Dermis blood vessel endothelial cell (primary cell): ENCODE results near the gene CUEDC1. TPM values are rescaled to one million over a fixed set of nuclear protein-coding genes. Genes with fewer than 3 reads are reported as not detected.
"Not testable (repeated sequence)": the region's sequence is repeated elsewhere in the genome, so short reads cannot be mapped to it uniquely, and the experiment has no call there.

Experiments
- DNase-seq: peaks from one replicate; pipeline ENCODE4 v3.0.0; 2010
- total RNA-seq: library from RNA; depleted of rRNA; stranded (reverse); fragments of >200 nt; gene quantifications from 2 replicates; pipeline ENCODE4 v1.2.3, GENCODE V29; 2014

Gene CUEDC1
- total RNA-seq, 1 donor from 2014 or later: 6.5 TPM

- no peak for DNase-seq
These were observed 17.7 kb downstream of the CUEDC1 start for GRCh38 chr17:57937492-57937891.

DNA sequence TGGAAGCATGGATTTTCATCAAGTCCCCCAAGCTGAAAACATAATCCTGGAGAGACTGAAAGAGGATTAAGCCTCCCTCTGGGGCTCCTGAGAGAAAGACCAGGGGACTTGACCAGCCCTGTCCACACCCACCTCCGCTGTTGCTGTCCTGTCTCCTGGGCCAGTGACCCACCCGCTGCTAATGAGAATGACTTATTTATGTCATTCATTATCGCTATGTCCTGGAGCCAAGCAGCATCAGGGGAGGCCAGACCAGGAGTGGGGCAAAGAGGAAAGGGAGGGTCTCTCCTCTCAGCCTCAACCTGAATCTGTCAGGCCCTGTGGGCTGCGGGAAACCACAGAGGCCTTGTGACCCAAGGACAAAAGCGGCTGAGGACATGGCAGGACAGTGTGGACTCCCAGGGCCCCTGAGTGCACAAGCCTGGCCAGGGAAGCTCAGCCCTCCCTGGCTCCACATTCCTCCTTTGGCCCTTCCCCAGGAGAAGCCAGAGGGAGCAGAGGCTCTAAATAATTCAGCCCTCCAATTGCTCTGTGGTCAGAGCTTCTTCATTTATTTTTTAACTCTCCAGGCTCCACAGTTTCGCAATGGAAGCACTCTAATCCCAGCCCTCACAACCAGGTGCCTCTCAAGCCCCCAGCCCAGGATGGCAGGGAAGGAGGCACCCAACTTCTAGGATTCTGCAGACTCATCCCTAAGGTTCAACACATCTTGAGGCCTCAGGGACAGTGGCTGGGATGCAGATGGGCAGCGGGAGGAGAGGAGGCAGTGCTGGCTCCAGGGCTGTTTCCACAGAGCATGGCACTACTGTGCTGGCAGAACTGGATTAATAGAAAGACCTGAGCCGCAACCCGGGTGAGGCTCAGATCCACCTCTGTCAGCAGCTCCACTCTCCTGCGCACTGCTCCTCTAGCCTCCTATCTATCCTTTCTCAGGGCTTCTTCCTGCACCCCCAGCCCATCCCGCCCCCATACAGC is 19.1 kb downstream of the CUEDC1 start:
- no peak for DNase-seq

DNA sequence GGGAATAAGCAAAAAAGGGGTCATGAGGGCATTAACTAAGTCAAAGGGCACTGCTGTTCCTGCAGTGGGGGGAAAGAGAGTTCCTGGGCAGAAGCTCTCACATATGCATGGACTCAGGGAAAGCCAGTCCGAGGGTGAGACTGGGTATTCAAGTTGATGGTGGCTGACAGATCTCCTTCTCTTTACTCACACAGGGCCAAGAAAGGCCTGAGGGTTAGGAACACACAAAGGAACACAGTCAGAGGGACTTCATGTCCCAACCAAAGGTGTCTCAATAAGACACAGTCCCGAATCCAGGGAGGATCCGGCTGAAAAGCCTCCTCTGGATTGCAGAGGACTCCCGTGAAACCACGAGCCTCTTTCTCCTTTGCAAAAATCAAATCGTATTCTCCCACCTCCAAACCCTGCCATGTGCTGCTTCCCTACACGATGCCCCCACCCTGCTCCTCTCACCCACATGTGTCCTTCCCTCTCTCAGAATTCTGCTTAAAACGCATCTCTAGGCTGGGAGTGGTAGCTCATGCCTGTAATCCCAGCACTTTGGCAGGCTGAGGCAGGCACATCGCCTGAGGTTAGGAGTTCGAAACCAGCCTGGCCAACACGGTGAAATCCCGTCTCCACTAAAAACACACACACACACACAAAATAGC is 23.6 kb downstream of the CUEDC1 start:
- no peak for DNase-seq

DNA sequence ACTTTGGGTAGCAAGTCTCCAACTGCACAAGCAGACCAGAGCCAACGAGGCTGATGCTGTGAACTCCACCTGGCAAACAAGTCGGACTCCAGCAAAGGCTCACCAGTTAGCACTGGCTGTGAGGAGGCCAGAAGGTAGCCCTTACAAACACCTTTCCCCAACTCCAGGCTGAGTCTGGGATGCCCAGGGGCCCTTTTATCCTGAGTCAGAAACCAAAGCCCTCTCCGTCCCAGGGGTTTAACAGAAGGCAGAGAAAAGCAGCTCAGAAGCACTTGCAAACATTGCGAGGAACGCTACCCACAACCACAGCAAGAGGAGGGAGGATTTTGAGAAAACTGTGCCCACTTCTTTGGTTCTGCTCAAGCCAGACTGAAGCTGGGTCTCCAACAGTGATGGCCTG is 25.0 kb downstream of the CUEDC1 start:
- no peak for DNase-seq

DNA sequence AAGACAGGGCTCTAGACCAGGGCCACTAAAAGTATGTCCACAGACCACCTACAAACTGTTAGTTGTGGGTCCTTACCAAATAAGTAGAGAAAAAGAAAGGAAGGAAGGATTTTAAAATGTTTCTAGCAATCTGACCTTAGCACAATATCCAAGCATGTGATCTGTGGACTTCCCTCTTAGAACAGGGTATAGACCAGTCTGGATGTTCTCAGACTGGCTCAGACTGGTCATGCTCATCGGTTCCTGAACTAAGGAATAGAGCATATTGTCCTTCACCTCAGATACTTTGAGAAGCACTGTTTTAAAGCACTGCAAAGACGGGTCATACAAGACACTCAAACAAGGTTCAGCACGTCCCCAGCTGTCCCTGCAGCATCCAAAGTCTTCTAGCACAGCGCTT is 25.8 kb downstream of the CUEDC1 start:
- DNase-seq: no peak

GRCh38 chr17:57928928-57929327 is 26.3 kb downstream of the CUEDC1 start:
- no peak for DNase-seq

DNA sequence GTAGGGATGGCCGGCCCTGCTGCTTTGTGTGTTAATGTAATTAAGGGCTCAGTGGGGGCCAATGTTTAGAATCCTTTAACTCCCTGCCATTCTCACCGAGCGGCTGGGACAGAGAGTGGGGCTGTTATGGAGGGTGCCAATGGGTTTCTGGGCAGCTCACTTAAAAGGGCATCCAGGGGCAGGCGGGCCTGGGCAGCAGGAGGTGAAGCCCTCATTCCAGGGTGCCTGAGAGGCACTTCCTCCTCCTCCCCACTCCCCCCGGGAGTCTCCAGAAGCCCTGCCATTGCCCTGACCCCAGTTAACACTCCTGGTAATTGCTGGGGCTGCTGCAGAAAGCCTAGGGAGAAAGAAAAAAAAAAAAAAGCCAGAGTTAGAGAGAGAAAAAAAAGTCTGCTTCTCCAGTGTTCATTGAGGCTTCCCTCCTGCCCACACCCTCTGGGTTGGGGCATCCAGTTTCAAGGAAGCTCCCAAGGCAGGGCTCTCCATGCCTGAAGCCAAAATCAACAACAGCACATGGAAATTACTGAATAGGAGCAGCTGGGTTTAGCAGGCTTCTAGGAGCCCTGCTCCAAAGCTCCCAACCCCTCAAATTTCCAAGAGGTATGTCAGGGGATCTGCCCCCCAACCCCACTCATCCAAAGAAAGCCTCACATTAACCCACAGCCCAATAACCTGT is 28.0 kb downstream of the CUEDC1 start:
- DNase-seq: peak; percentile 60

- peak; percentile 31 for DNase-seq
These were observed 28.5 kb downstream of the CUEDC1 start for GRCh38 chr17:57926723-57927047.

DNA sequence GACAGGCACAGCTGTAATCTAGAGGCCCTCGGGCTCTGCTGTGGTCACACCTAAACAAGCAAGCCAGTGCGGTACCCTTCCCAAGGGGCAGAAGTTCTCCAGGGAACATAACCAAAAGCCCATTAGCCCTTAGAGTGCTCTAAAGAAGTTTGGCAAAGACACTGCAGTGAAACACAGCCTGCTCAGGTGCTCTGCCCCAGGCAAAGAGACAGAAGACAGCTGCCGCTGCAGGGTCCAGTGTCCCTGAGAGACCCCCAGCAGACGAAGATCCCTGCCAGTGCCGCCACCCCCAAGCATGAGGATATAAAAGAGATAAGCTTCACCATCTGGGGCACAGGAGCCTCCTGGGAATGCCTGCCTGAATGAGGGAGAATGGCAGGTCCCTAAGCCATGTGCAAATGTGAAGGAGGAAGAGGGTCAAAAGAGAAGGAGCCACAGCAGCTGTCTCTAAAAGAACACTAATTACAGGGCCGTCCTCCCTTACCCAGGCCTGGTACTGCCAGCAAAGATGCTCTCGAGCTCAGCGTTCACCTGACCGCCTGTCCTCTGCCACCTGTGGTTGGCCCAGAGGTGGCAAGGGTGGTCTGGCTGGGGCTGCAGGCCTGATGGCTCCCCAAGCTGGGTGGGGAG is 29.7 kb downstream of the CUEDC1 start:
- DNase-seq: no peak

- DNase-seq: no peak
These were observed 30.5 kb downstream of the CUEDC1 start for GRCh38 chr17:57924677-57925076.

DNA sequence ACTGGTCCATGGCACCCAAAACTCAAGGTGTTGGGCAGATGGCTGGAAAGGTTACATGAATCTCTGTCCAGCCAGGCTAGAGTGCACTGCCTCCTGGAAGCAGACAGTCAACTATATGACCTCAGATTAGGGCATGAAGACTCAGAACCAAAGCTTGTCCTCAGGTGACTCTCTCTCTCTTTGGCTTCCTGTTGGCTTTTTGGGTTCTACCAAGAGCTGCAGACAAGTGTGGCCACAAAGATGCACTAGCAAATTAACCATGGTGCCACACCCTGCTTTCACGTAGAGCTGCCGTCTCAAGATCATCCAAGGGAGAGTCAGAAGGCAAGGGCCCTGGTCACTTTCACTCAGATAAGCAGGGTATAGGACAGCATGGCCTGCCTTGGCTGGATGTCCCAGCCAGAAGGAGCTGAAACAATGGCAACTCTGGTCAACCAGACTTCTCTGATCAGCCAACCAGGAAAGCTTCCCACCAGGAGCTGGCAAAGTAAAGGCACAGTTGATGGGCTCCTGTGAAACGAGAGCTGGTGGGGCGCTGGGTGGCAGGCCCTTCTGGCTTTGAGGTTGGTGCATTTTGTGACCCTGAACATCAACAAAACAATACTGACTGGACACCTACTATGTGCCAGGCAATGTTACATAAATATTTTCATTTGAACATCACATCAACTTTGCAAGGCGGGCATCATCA is 31.9 kb downstream of the CUEDC1 start:
- DNase-seq: no peak

GRCh38 chr17:57922745-57923144 is 32.5 kb downstream of the CUEDC1 start:
- DNase-seq: not testable (repeated sequence)

GRCh38 chr17:57920916-57921703 is 34.1 kb downstream of the CUEDC1 start:
- DNase-seq: no peak

DNA sequence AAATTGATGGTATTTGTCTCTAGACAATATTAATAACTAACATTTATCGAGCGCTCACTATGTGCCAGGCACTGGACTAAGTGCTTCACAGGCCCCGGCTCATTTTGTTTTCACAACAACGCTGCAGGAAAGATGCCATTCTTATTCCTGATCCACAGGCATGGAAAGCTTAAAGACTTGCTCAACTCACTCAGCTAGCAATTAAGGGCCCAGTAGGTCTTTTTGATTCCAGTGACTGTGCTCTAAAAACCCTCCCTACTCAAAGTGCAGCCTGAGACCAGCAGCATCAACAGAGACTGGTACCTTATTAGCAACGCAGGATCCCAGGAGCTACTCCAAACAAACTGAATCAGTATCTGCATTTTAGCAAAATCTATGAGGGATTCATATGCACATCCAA is 35.3 kb downstream of the CUEDC1 start:
- no peak for DNase-seq

DNA sequence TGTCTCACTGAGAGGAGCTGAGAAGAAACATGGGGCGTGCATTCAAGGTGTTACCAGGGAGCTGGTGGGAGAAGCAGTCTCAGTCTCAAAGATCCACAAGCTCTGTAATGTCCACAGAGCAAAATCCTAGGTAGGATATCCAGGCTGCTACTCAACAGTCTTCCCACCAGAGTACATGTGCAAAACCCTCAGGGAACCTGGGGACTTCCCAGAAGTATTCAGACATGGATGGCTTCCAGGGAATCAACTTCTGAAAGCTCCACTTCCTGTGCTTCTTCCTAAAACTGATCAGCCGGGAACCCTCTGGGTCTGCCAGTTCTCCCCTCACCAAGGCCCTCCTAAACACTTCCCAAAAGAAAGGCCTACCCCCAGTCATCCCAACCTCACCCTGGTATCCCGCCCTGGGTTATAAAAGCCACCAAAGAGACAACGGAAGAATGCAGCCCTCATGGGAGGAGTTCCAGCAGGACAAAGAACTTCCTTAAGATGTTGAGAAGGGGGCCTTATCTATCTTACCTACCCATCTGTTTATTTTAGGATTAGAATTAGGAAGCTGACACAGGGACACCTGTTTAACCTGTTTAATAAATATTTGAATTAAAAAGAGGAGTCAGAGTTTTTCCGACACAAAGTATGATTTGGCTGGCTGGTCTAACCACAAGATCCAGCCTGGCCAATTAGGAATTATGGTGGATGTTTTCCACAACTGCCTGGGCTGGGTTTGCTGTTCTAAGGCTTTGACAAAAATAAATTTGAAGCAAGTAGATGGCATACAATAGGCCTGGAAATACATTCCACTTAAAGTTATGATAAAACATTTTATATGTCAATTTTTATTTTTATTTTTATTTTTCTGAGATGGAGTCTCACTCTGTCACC is 37.0 kb downstream of the CUEDC1 start:
- DNase-seq: peak; percentile 40

DNA sequence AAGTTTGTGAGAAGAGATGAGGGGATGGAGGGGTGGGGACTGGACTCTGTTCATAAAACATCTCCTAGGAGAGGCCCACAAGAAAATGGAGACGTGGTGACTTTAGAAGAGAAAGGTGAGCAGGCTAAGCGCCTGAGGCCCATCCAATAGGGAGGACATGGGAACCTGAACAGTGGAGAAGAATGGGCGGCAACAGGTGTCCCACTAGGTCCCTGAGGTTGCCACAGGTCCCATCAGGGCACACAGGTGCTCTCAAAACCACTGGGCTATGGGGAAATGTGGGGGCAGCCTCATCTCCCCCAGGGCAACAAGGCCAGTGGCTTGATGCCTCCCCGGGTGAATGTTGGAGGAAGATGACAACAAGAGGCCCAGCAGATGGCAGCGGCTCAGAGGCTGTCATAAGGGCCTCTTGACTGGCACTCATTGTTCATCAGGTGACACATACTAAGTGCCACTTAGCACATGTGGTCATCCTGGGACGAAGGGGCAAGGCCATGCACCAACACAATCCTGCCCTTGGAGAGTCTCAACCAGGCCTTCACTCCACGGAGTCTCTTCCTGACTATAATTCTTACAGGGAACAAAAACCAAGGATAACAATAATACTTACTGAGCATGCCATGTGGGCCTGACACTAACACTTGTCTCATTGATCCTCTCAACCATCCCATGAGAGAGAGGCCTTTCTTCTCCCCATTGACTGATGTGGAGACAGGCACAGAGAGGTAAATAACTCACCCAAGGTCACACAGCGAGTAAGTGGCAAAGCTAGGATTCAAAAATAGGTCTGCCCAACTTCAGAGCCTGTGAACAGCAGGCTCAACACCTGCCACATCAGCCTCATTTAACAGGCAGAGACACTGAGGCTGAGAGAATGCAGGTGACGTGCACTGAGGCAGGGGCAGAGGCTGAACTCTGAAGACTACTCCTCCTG is 38.0 kb downstream of the CUEDC1 start:
- no peak for DNase-seq

DNA sequence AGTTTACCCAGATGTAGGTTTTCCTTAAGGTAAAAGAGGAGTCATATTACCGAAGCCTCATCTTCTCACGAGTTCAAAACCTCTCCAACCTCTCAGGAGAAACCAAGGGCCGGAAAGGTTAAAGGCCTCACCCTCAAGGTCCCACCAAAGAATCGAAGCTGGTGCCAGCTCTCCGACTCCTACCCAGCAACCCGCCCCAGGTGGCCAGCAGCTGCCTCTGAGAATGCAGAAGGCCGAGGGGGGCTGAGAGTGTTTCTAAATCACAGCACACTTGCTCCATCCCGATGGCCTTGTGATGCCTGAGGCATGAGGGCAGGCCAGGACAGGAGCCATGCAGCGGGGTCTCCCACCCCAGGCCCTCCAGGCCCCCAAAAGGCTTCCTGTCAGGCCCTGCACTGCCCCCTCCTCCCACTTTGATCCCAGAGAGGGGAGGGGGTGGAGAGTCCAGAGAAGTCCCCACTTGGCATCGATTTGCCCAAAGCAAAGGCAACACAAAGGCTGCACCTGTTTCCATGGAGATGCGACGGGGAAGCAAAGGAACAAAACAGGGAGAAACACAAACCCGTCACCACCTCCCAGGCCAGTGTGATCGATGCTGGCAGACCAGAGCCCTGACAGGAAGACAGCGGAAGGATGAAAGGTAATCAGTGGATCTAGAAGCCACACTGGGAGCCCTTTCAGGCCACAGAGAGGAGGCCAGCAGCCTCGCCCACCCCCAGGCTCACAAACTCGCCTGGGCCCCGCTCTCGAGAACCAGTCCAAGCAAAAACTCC is 39.0 kb downstream of the CUEDC1 start:
- no peak for DNase-seq

DNA sequence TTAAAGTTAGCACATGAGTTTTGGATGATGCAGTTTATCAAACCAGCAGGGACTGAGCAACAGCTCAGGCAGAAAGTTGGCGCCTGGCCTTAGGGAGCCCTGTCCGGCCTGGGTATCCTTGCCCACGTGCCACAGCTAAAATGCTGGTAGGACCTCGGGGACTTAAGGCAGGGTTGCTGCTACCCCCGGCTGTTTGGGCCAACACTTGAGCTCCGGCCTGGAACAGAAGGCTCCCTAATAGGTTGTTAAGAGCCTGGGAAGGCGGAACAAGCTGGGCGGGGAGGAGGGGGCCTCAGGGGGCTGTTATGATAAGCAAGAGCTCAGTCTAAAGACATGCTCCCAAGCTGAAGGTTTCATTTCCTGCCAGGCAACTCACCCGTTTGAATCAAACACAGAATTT is 39.7 kb downstream of the CUEDC1 start:
- no peak for DNase-seq
